RWPE1 (cell line): Measurements from ENCODE around the gene TP63.

Source experiments
- CTCF ChIA-PET: fragments of 350-600 bp; sonication (Branson Sonifier 250); formaldehyde crosslinking; extraction: SDS; loops from one replicate; lab custom pipeline; 2021; lab: Yijun Ruan, JAX
- POLR2A ChIA-PET: fragments of 400-600 bp; formaldehyde crosslinking; extraction: SDS; loops from one replicate; lab custom pipeline; 2020; ENCODE audit warnings: antibody characterized with exemption; ENCODE audit not compliant: low non-redundant PET; lab: Yijun Ruan, JAX
- DNase-seq: peaks from one replicate; pipeline ENCODE4 v3.0.0; 2012; ENCODE audit warnings: low spot score
- H3K27ac ChIP-seq: fragments of 450-650 bp; 2 replicates; pipeline ENCODE4 v1.5.1; 2017
- CTCF ChIP-seq: fragments of 450-650 bp; conservative IDR thresholded peaks from 2 replicates; pipeline ENCODE4 v1.5.1; 2017; ENCODE audit warnings: low read depth, mild to moderate bottlenecking

TP63 gene

GRCh38 chr3:189690672-189691071, 59.5 kb downstream of the TP63 start:
- CTCF ChIA-PET, result no interaction called here

GRCh38 chr3:189695400-189695799, 64.2 kb downstream of the TP63 start:
- no peak for DNase-seq
- TF ChIP-seq CTCF, result no peak

More at GRCh38 chr3:189690672-189691071, 59.5 kb downstream of the TP63 start:
- no peak for TF ChIP-seq CTCF
- POLR2A ChIA-PET, result no interaction called here
- H3K27ac ChIP-seq, result no peak overlapping the region
- no peak for DNase-seq

GRCh38 chr3:189698811-189699210, 67.6 kb downstream of the TP63 start:
- no peak for DNase-seq
- no peak for TF ChIP-seq CTCF
- ChIA-PET POLR2A (no interaction called here), CTCF (no interaction called here)
- no peak overlapping the region for H3K27ac ChIP-seq

More at GRCh38 chr3:189695400-189695799, 64.2 kb downstream of the TP63 start:
- CTCF ChIA-PET, result interaction anchor here (0.6 kb wide), 1 partner anchor 917 kb away, joined by 3 read pairs; no protein-coding TSS in a partner anchor
- H3K27ac ChIP-seq, result no peak overlapping the region
- POLR2A ChIA-PET, result no interaction called here

- ChIA-PET CTCF (no interaction called here), POLR2A (no interaction called here)
- DNase-seq, result no peak
- TF ChIP-seq CTCF, result no peak
- H3K27ac ChIP-seq, result no peak overlapping the region
These were observed 68.7 kb downstream of the TP63 start for GRCh38 chr3:189699885-189700284.

- CTCF ChIA-PET, result interaction anchor here (0.5 to 0.7 kb wide), 2 partner anchors 31 to 1212 kb away, joined by 3 to 4 read pairs; no protein-coding TSS in a partner anchor
- no peak for DNase-seq
- POLR2A ChIA-PET, result no interaction called here
- TF ChIP-seq CTCF, result no peak
- no peak overlapping the region for H3K27ac ChIP-seq
These were observed 71.0 kb downstream of the TP63 start for GRCh38 chr3:189702066-189702646.

GRCh38 chr3:189703865-189704264, 72.7 kb downstream of the TP63 start:
- TF ChIP-seq CTCF, result no peak
- no peak overlapping the region for H3K27ac ChIP-seq
- POLR2A ChIA-PET, result no interaction called here
- no peak for DNase-seq
- CTCF ChIA-PET, result no interaction called here
